ENCODE data around the gene TCP10L.
"Not testable (repeated sequence)": the region's sequence is repeated elsewhere in the genome, so short reads cannot be mapped to it uniquely, and the experiment has no call there.

The TCP10L gene

GRCh38 chr21:32585042-32585710, at the start of gene TCP10L:
TSS of gene TCP10L (minus strand) at chr21:32585523. CDS start at chr21:32584304, 1,219 bp downstream.
- TF ChIP-seq POLR2A (IDR thresholded peaks at IDR 0.05; ENCODE audit: extremely low read depth, insufficient read length) (no peak), MAX (IDR thresholded peaks at IDR 0.05; ENCODE audit: low read depth, low read length) (no peak), CTCF (IDR thresholded peaks at IDR 0.05; ENCODE audit: low read depth, low read length) (no peak), MYC (IDR thresholded peaks at IDR 0.05; ENCODE audit: low read depth, low read length) (no peak)

GRCh38 chr21:32626621-32627196, 41.4 kb upstream of the TCP10L start:
- TF ChIP-seq MAX (IDR thresholded peaks at IDR 0.05; ENCODE audit: low read depth, low read length) (no peak), CTCF (IDR thresholded peaks at IDR 0.05; ENCODE audit: low read depth, low read length) (no peak), POLR2A (IDR thresholded peaks at IDR 0.05; ENCODE audit: extremely low read depth, insufficient read length) (no peak), MYC (IDR thresholded peaks at IDR 0.05; ENCODE audit: low read depth, low read length) (no peak)
- no peak for DNase-seq (ENCODE audit: low read depth)
- H3K4me3 ChIP-seq (ENCODE audit: low read depth, low read length), result no peak overlapping the region

More at GRCh38 chr21:32585042-32585710, at the start of gene TCP10L:
- H3K4me3 ChIP-seq (ENCODE audit: low read depth, low read length), result no peak within 1 kb of the TSS
- DNase-seq (ENCODE audit: low read depth), result no peak

- DNase-seq (ENCODE audit: low read depth); H3K4me3 ChIP-seq (ENCODE audit: low read depth, low read length): not testable (repeated sequence)
These were observed 32.9 kb upstream of the TCP10L start for GRCh38 chr21:32618218-32618617.

- H3K4me3 ChIP-seq (ENCODE audit: low read depth, low read length), result peak overlapping the region; percentile 98
- DNase-seq (ENCODE audit: low read depth), result no peak
- no peak for TF ChIP-seq MAX (IDR thresholded peaks at IDR 0.05; ENCODE audit: low read depth, low read length)
- TF ChIP-seq CTCF (IDR thresholded peaks at IDR 0.05; ENCODE audit: low read depth, low read length), result no peak
- no peak for TF ChIP-seq MYC (IDR thresholded peaks at IDR 0.05; ENCODE audit: low read depth, low read length)
- TF ChIP-seq POLR2A (IDR thresholded peaks at IDR 0.05; ENCODE audit: extremely low read depth, insufficient read length), result no peak
These were observed 28.2 kb upstream of the TCP10L start for GRCh38 chr21:32613436-32614043.

- TF ChIP-seq POLR2A (IDR thresholded peaks at IDR 0.05; ENCODE audit: extremely low read depth, insufficient read length), result no peak
- no peak for TF ChIP-seq CTCF (IDR thresholded peaks at IDR 0.05; ENCODE audit: low read depth, low read length)
- no peak for TF ChIP-seq MAX (IDR thresholded peaks at IDR 0.05; ENCODE audit: low read depth, low read length)
- no peak for TF ChIP-seq MYC (IDR thresholded peaks at IDR 0.05; ENCODE audit: low read depth, low read length)
- no peak for DNase-seq (ENCODE audit: low read depth)
- peak overlapping the region; percentile 98 for H3K4me3 ChIP-seq (ENCODE audit: low read depth, low read length)
These were observed 27.6 kb upstream of the TCP10L start for GRCh38 chr21:32612999-32613337.

All from NB4 (cell line).